Measurements from ENCODE around the gene SLC25A26. TPM values are rescaled to one million over a fixed set of nuclear protein-coding genes. Genes with fewer than 3 reads are reported as not detected.

SLC25A26 gene
- total RNA-seq, 4 donors from 2014 or later: 20.1 to 44.4 (median 23.2) TPM

GRCh38 chr3:66206806-66207205, 14.0 kb upstream of the SLC25A26 start:
- WGBS, 2 donors: 89 to 94% methylated on average over 7 of the region's 7 CpGs
- Histone ChIP-seq H3K4me3 (no peak overlapping the region), H3K36me3 (no peaks in the 10 kb centered on the region), H3K9me3 (no peaks in the 10 kb centered on the region), H3K27ac (no peak overlapping the region), H3K4me1 (no peaks in the 10 kb centered on the region), H3K27me3 (no peaks in the 10 kb centered on the region)
- no peak for DNase-seq (ENCODE audit: low spot score in 2 of 2)
- TF ChIP-seq POLR2A (IDR thresholded peaks at IDR 0.05) (no peak), EP300 (IDR thresholded peaks at IDR 0.05) (no peak)
- TF ChIP-seq, protein P1, sequence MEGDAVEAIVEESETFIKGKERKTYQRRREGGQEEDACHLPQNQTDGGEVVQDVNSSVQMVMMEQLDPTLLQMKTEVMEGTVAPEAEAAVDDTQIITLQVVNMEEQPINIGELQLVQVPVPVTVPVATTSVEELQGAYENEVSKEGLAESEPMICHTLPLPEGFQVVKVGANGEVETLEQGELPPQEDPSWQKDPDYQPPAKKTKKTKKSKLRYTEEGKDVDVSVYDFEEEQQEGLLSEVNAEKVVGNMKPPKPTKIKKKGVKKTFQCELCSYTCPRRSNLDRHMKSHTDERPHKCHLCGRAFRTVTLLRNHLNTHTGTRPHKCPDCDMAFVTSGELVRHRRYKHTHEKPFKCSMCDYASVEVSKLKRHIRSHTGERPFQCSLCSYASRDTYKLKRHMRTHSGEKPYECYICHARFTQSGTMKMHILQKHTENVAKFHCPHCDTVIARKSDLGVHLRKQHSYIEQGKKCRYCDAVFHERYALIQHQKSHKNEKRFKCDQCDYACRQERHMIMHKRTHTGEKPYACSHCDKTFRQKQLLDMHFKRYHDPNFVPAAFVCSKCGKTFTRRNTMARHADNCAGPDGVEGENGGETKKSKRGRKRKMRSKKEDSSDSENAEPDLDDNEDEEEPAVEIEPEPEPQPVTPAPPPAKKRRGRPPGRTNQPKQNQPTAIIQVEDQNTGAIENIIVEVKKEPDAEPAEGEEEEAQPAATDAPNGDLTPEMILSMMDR (IDR thresholded peaks at IDR 0.05): no peak

DNA sequence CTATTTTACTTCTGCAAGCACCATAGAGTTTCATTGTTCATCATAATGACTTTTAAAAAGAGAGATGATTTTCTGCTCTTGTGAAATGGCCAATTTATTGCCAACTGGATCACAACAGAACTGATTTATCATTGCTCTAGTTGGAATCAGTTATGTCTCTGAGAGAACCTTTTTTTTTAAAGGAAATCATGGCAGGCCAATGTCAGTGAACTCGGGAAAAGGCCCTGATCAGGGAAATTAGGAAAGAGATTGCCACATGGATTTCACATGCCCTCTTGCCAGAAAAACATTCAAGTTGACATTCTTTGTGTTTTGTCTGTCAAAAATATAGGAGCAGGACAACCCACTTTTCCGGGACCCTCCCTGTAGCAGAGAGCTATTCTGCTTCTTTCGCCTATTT, 12.6 kb upstream of the SLC25A26 start:
- no peaks in the 10 kb centered on the region for H3K4me1 ChIP-seq
- H3K4me3 ChIP-seq: no peak overlapping the region
- H3K27me3 ChIP-seq: no peaks in the 10 kb centered on the region
- WGBS, 2 donors: 81 to 87% methylated on average over 3 of the region's 3 CpGs
- H3K27ac ChIP-seq: no peak overlapping the region
- TF ChIP-seq, protein P1 (IDR thresholded peaks at IDR 0.05): no peak
- TF ChIP-seq EP300 (IDR thresholded peaks at IDR 0.05) (no peak), POLR2A (IDR thresholded peaks at IDR 0.05) (no peak)
- no peak for DNase-seq (ENCODE audit: low spot score in 2 of 2)
- H3K36me3 ChIP-seq: no peaks in the 10 kb centered on the region
- H3K9me3 ChIP-seq: no peaks in the 10 kb centered on the region

GRCh38 chr3:66210687-66211295, 10.0 kb upstream of the SLC25A26 start:
- H3K9me3 ChIP-seq: no peaks in the 10 kb centered on the region
- no peak for DNase-seq (ENCODE audit: low spot score in 2 of 2)
- no peak for TF ChIP-seq EP300 (IDR thresholded peaks at IDR 0.05)
- no peaks in the 10 kb centered on the region for H3K4me1 ChIP-seq
- H3K27me3 ChIP-seq: no peaks in the 10 kb centered on the region
- H3K4me3 ChIP-seq: no peak overlapping the region
- no peak overlapping the region for H3K27ac ChIP-seq
- 79 to 86% methylated on average over 9 of the region's 9 CpGs for WGBS, 2 donors
- H3K36me3 ChIP-seq: no peaks in the 10 kb centered on the region

GRCh38 chr3:66211779-66212178, 9.0 kb upstream of the SLC25A26 start:
- TF ChIP-seq POLR2A (IDR thresholded peaks at IDR 0.05) (no peak), EP300 (IDR thresholded peaks at IDR 0.05) (no peak)
- TF ChIP-seq, protein P1 (IDR thresholded peaks at IDR 0.05): no peak
- WGBS, 2 donors: 54 to 57% methylated on average over 4 of the region's 4 CpGs
- Histone ChIP-seq H3K9me3 (no peaks in the 10 kb centered on the region), H3K36me3 (no peaks in the 10 kb centered on the region), H3K4me3 (no peak overlapping the region), H3K27me3 (no peaks in the 10 kb centered on the region), H3K4me1 (no peaks in the 10 kb centered on the region), H3K27ac (no peak overlapping the region)
- DNase-seq (ENCODE audit: low spot score in 2 of 2): no peak

DNA sequence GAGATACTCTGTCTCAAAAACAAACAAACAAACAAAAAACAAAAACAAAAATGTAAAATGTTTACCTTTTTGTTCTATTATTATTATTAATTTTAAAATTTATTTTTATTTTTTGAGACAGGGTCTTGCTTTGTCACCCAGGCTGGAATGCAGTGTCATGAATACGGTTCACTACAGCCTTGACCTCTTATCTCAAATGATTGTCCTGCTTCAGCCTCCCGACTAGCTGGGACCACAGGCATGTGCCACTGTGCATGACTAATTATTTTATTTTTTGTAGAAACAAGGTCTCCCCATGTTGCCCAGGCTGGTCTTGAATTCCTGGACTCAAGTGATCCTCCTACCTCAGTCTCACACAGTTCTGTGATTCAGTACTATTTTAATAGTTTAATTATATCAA, 5.7 kb upstream of the SLC25A26 start:
- peaks cover 0 to 7% (median 2%) of the 10 kb centered on the region in 4 donors for H3K4me1 ChIP-seq
- H3K36me3 ChIP-seq: no peaks in the 10 kb centered on the region
- 70% methylated on average over 2 of the region's 2 CpGs for WGBS, 2 donors
- H3K4me3 ChIP-seq: no peak overlapping the region
- H3K27ac ChIP-seq: no peak overlapping the region
- TF ChIP-seq EP300 (IDR thresholded peaks at IDR 0.05) (no peak), POLR2A (IDR thresholded peaks at IDR 0.05) (no peak)
- TF ChIP-seq, protein P1 (IDR thresholded peaks at IDR 0.05): no peak
- no peaks in the 10 kb centered on the region for H3K27me3 ChIP-seq
- DNase-seq (ENCODE audit: low spot score in 2 of 2): no peak
- no peaks in the 10 kb centered on the region for H3K9me3 ChIP-seq

All from tibial nerve (tissue), 4 donors.